ENCODE data around the gene CACNA2D3. TPM values are rescaled to one million over a fixed set of nuclear protein-coding genes. Genes with fewer than 3 reads are reported as not detected.

Gene CACNA2D3
- polyA plus RNA-seq, 1 donor (not counting 4 experiments of a cell fraction or from before 2014, with no cell fraction given) = 0.08 TPM

DNA sequence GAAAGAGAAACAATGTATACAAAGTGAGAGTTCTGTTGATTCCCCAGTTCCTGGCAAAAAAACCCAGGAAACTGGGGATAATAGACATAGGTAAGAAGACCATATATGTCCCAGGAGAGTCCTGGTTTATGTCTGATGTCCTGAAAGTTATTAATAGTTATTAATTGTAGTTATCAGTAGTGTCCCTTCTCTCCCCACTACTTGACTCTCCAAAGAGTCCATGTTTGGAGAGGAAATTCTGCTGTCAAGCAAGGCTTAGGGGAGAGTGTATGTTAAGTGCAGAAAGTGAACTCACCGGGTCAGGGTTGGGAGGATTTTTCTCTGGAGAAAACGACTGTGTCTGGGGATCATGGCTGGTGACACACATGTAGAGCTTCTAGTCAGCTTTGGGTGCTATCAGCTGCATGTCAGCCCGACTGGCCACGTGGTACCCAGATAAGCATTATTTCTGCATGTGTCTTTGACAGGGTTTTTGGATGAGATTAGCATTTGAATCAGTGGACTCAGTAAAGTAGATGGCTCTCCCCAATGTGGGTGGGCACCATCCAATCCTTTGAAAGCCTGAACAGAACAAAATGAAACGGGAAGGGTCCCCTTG lies 80.4 kb downstream of the CACNA2D3 start:
- no peaks in the 10 kb centered on the region for H3K9me1 ChIP-seq (ENCODE audit: control insufficient read depth, extremely low read depth, insufficient read depth, low read length)
- H4K20me1 ChIP-seq (ENCODE audit: control insufficient read depth, extremely low read depth, insufficient read depth, low read length) = no peaks in the 10 kb centered on the region
- no peak overlapping the region for H3K4me3 ChIP-seq (ENCODE audit: control insufficient read depth in 2 of 3, extremely low read depth in 1 of 3, insufficient read depth in 2 of 3, low read depth in 1 of 3, low read length in 3 of 3)
- no peak overlapping the region for H3K9ac ChIP-seq (ENCODE audit: control insufficient read depth, extremely low read depth, insufficient read depth, low read length)
- dilution Hi-C loops (cut with MboI; ENCODE audit: extremely low pct_ligation_motif_present, low sequenced_read_pairs) = no loop called here
- FAIRE-seq (no peak), DNase-seq (ENCODE audit: low read depth, low spot score) (no peak)
- H3K27ac ChIP-seq (ENCODE audit: control insufficient read depth, insufficient read depth, low read length) = no peak overlapping the region
- H3K36me3 ChIP-seq (ENCODE audit: control insufficient read depth in 2 of 2, extremely low read depth in 1 of 2, insufficient read depth in 2 of 2, low read length in 2 of 2) = no peaks in the 10 kb centered on the region
- H2AFZ ChIP-seq (ENCODE audit: control insufficient read depth, low read length) = no peak overlapping the region
- no peak overlapping the region for H3K4me2 ChIP-seq (ENCODE audit: control insufficient read depth, extremely low read depth, insufficient read depth, low read depth, low read length)
- no peaks in the 10 kb centered on the region for H3K9me3 ChIP-seq (ENCODE audit: control insufficient read depth, low read depth, low read length)
- TF ChIP-seq, protein P1, sequence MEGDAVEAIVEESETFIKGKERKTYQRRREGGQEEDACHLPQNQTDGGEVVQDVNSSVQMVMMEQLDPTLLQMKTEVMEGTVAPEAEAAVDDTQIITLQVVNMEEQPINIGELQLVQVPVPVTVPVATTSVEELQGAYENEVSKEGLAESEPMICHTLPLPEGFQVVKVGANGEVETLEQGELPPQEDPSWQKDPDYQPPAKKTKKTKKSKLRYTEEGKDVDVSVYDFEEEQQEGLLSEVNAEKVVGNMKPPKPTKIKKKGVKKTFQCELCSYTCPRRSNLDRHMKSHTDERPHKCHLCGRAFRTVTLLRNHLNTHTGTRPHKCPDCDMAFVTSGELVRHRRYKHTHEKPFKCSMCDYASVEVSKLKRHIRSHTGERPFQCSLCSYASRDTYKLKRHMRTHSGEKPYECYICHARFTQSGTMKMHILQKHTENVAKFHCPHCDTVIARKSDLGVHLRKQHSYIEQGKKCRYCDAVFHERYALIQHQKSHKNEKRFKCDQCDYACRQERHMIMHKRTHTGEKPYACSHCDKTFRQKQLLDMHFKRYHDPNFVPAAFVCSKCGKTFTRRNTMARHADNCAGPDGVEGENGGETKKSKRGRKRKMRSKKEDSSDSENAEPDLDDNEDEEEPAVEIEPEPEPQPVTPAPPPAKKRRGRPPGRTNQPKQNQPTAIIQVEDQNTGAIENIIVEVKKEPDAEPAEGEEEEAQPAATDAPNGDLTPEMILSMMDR (optimal IDR thresholded peaks at IDR 0.05 in 1 of 3, IDR thresholded peaks at IDR 0.05 in 1 of 3, conservative IDR thresholded peaks at IDR 0.05 in 1 of 3; ENCODE audit: extremely low read depth in 1 of 3, insufficient read depth in 2 of 3, low read length in 3 of 3) = no peak
- TF ChIP-seq EZH2 (IDR thresholded peaks at IDR 0.05; ENCODE audit: low read length) = no peak
- H3K4me1 ChIP-seq (ENCODE audit: control insufficient read depth, extremely low read depth, insufficient read depth, low read length) = no peaks in the 10 kb centered on the region
- H3K27me3 ChIP-seq (ENCODE audit: control insufficient read depth, extremely low read depth, insufficient read depth, low read length) = no peaks in the 10 kb centered on the region
- H3K79me2 ChIP-seq (ENCODE audit: control insufficient read depth, insufficient read depth, low read length) = no peaks in the 10 kb centered on the region

GRCh38 chr3:54206874-54207273 lies 84.5 kb downstream of the CACNA2D3 start:
- TF ChIP-seq, protein P1 (optimal IDR thresholded peaks at IDR 0.05 in 1 of 3, IDR thresholded peaks at IDR 0.05 in 1 of 3, conservative IDR thresholded peaks at IDR 0.05 in 1 of 3; ENCODE audit: extremely low read depth in 1 of 3, insufficient read depth in 2 of 3, low read length in 3 of 3) = no peak
- TF ChIP-seq EZH2 (IDR thresholded peaks at IDR 0.05; ENCODE audit: low read length) = no peak
- no peaks in the 10 kb centered on the region for H3K36me3 ChIP-seq (ENCODE audit: control insufficient read depth in 2 of 2, extremely low read depth in 1 of 2, insufficient read depth in 2 of 2, low read length in 2 of 2)
- no peaks in the 10 kb centered on the region for H3K27me3 ChIP-seq (ENCODE audit: control insufficient read depth, extremely low read depth, insufficient read depth, low read length)
- H3K27ac ChIP-seq (ENCODE audit: control insufficient read depth, insufficient read depth, low read length) = no peak overlapping the region
- H3K4me2 ChIP-seq (ENCODE audit: control insufficient read depth, extremely low read depth, insufficient read depth, low read depth, low read length) = no peak overlapping the region
- no peak overlapping the region for H3K4me3 ChIP-seq (ENCODE audit: control insufficient read depth in 2 of 3, extremely low read depth in 1 of 3, insufficient read depth in 2 of 3, low read depth in 1 of 3, low read length in 3 of 3)
- H2AFZ ChIP-seq (ENCODE audit: control insufficient read depth, low read length) = no peak overlapping the region
- H3K79me2 ChIP-seq (ENCODE audit: control insufficient read depth, insufficient read depth, low read length) = no peaks in the 10 kb centered on the region
- H3K9ac ChIP-seq (ENCODE audit: control insufficient read depth, extremely low read depth, insufficient read depth, low read length) = no peak overlapping the region
- no peaks in the 10 kb centered on the region for H3K9me1 ChIP-seq (ENCODE audit: control insufficient read depth, extremely low read depth, insufficient read depth, low read length)
- DNase-seq (ENCODE audit: low read depth, low spot score) (no peak), FAIRE-seq (no peak)
- no peaks in the 10 kb centered on the region for H4K20me1 ChIP-seq (ENCODE audit: control insufficient read depth, extremely low read depth, insufficient read depth, low read length)
- H3K9me3 ChIP-seq (ENCODE audit: control insufficient read depth, low read depth, low read length) = no peaks in the 10 kb centered on the region
- no peaks in the 10 kb centered on the region for H3K4me1 ChIP-seq (ENCODE audit: control insufficient read depth, extremely low read depth, insufficient read depth, low read length)
- dilution Hi-C loops (cut with MboI; ENCODE audit: extremely low pct_ligation_motif_present, low sequenced_read_pairs) = no loop called here
